Skeletal muscle tissue (tissue), 4 donors: ENCODE data around the gene HSF4. TPM values are rescaled to one million over a fixed set of nuclear protein-coding genes. Genes with fewer than 3 reads are reported as not detected.
A peak's percentile ranks its signal among the peaks of the same experiment; 100 is the strongest.

Source experiments
- H3K27ac ChIP-seq: one replicate; pipeline ENCODE4 v1.7.0; 2013; ENCODE audit warnings: mild to moderate bottlenecking, low read depth, low read length, inconsistent platforms
- H3K27me3 ChIP-seq, 3 donors: one replicate each; pipeline ENCODE4 v1.7.0; 2013; ENCODE audit warnings: low read length in 3 of 3; ENCODE audit not compliant: control insufficient read depth in 3 of 3, insufficient read depth in 3 of 3
- H3K36me3 ChIP-seq, 3 donors: one replicate each; pipeline ENCODE4 v1.7.0; 2013; ENCODE audit warnings: low read length in 3 of 3; ENCODE audit not compliant: control insufficient read depth in 3 of 3, insufficient read depth in 3 of 3
- H3K4me1 ChIP-seq, 3 donors: one replicate each; pipeline ENCODE4 v1.7.0; 2013; ENCODE audit warnings: low read length in 3 of 3, mild to moderate bottlenecking in 3 of 3; ENCODE audit not compliant: control insufficient read depth in 3 of 3, insufficient read depth in 3 of 3
- H3K4me3 ChIP-seq, 3 donors: one replicate each; pipeline ENCODE4 v1.7.0; 2013; ENCODE audit warnings: low read length in 3 of 3
- H3K9ac ChIP-seq, 3 donors: one replicate each; pipeline ENCODE4 v1.7.0; 2013; ENCODE audit warnings: low read length in 3 of 3, mild to moderate bottlenecking in 3 of 3, moderate library complexity in 2 of 3, low read depth in 1 of 3
- H3K9me3 ChIP-seq, 3 donors: one replicate each; pipeline ENCODE4 v1.7.0; 2013; ENCODE audit warnings: low read length in 3 of 3; ENCODE audit not compliant: control insufficient read depth in 3 of 3
- total RNA-seq: library from RNA; depleted of rRNA; stranded (reverse); fragments of >200 nt; gene quantifications from one replicate; pipeline ENCODE4 v1.2.3, GENCODE V29; 2014
- donor health status: Osteomylitis.

The HSF4 gene
- total RNA-seq, 1 donor from 2014 or later, result 3.7 TPM

- H3K27me3 ChIP-seq, result no peaks in the 10 kb centered on the region
- peaks cover 8 to 17% (median 11%) of the 10 kb centered on the region in 3 donors for H3K36me3 ChIP-seq
- H3K9me3 ChIP-seq, result no peaks in the 10 kb centered on the region
- H3K4me3 ChIP-seq, result no peak overlapping the region
- peak overlapping the region in 1 of 3 donors; percentile 4 for H3K9ac ChIP-seq
- no peak overlapping the region for H3K27ac ChIP-seq
- peaks cover 28 to 44% (median 35%) of the 10 kb centered on the region in 3 donors for H3K4me1 ChIP-seq
These were observed 41.7 kb downstream of the HSF4 start for GRCh38 chr16:67206129-67206837.

GRCh38 chr16:67206838-67207248 lies 42.3 kb downstream of the HSF4 start:
- H3K9ac ChIP-seq, result no peak overlapping the region
- no peak overlapping the region for H3K4me3 ChIP-seq
- no peaks in the 10 kb centered on the region for H3K9me3 ChIP-seq
- peaks cover 28 to 44% (median 35%) of the 10 kb centered on the region in 3 donors for H3K4me1 ChIP-seq
- peaks cover 5 to 13% (median 7%) of the 10 kb centered on the region in 3 donors for H3K36me3 ChIP-seq
- no peaks in the 10 kb centered on the region for H3K27me3 ChIP-seq
- H3K27ac ChIP-seq, result no peak overlapping the region

GRCh38 chr16:67207249-67208091 lies 42.9 kb downstream of the HSF4 start:
- H3K27ac ChIP-seq, result peak overlapping the region; percentile 23
- H3K36me3 ChIP-seq, result peaks cover 2 to 13% (median 7%) of the 10 kb centered on the region in 3 donors
- H3K9ac ChIP-seq, result peak overlapping the region in 1 of 3 donors; percentile 43
- H3K4me3 ChIP-seq, result peak overlapping the region in 1 of 3 donors; percentile 45
- peaks cover 28 to 44% (median 35%) of the 10 kb centered on the region in 3 donors for H3K4me1 ChIP-seq
- H3K9me3 ChIP-seq, result no peaks in the 10 kb centered on the region
- H3K27me3 ChIP-seq, result no peaks in the 10 kb centered on the region

DNA sequence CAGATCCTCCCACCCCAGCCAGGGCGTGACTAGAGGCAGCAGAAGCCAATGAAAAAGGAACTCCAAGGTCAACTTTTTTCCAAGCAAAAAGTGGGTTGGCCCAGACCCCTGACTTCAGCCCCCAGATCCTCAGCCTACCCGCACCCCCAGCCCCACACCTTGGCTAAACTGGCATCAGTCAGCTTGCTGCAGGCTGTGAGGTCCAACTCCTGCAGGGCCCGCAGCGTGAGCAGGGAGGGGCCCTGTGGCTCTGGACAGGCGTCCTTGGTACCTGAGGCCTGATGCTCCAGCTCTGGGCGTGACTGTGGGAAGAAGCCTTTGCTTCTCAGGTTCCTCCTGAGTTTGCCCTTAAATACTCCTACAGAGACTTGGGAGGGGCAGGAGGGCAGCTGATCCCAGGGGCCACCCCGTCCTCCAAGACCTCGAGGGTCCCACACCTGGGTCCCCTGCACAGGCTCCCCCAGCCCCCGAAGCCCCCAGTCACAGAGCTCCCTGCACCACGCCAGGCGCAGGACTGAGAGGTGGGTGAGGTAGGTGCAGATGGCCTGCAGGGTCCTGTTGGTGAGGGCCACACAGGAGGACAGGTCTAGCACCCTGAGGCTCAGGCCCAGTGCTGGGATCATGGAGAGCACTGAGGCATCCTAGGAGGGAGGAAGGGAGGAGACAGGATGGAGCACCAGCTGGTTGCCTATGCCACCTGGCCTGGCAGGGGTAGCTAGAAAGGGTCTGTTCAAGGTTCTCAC lies 43.8 kb downstream of the HSF4 start:
- H3K9me3 ChIP-seq, result no peaks in the 10 kb centered on the region
- peaks cover 31 to 50% (median 40%) of the 10 kb centered on the region in 3 donors for H3K4me1 ChIP-seq
- H3K4me3 ChIP-seq, result no peak overlapping the region
- peak overlapping the region in 1 of 3 donors; percentile 54 for H3K9ac ChIP-seq
- H3K36me3 ChIP-seq, result peaks cover 0 to 13% (median 7%) of the 10 kb centered on the region in 3 donors
- H3K27ac ChIP-seq, result peak overlapping the region; percentile 23
- H3K27me3 ChIP-seq, result no peaks in the 10 kb centered on the region

GRCh38 chr16:67209565-67209964 lies 45.0 kb downstream of the HSF4 start:
- Histone ChIP-seq H3K27ac (no peak overlapping the region), H3K9ac (peak overlapping the region in 1 of 3 donors; percentile 16), H3K4me1 (peaks cover 41 to 62% (median 51%) of the 10 kb centered on the region in 3 donors), H3K36me3 (peaks cover 0 to 8% (median 0%) of the 10 kb centered on the region in 3 donors), H3K9me3 (no peaks in the 10 kb centered on the region), H3K27me3 (no peaks in the 10 kb centered on the region), H3K4me3 (no peak overlapping the region)

DNA sequence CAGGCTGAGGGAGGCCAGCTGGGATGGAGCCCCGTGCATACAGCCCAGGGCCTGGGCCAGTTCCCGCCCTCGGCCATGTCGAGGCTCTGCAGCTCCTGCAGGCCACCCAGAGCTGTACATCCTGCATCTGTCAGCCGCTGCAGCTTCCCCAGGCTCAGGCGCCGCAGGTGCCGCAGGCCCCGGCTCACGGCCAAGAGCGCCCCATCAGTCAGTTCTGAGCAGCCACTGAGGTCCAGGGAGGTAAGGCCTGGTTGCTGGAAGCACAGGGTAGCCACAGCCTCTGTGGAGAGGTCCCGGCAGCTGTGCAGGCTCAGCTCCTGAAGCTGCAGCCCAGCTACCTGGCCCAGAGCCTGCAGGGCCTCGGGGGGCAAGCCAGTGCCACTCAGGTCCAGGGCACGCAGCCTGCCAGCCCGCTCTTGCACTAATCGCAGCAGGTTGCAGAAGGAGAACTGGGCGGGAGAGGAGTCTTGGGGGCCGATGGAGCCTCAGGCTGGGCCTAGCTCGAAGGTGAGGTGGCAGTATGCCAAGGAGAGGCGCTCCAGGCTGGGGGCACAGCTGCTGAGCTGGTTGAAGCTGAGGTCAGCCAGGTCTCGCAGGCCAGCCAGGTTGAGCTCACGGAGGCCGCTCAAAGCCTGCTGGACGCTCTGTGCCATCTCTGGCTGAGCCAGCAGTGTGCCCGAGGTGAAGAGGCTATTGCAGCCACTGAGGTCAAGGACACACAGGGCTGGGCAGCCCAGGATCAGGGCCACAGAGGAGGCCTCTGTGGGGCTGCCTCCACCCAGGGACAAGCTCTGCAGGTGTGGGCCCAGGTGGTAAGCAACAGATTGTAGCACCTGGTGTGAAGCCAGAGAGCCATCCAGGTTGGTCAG lies 45.8 kb downstream of the HSF4 start:
- H3K27me3 ChIP-seq, result no peaks in the 10 kb centered on the region
- peaks cover 47 to 68% (median 58%) of the 10 kb centered on the region in 3 donors for H3K4me1 ChIP-seq
- H3K4me3 ChIP-seq, result peak overlapping the region in 1 of 3 donors; percentile 22
- no peak overlapping the region for H3K27ac ChIP-seq
- peak overlapping the region in 1 of 3 donors; percentile 54 for H3K9ac ChIP-seq
- no peaks in the 10 kb centered on the region for H3K9me3 ChIP-seq
- peaks cover 0 to 8% (median 0%) of the 10 kb centered on the region in 3 donors for H3K36me3 ChIP-seq

DNA sequence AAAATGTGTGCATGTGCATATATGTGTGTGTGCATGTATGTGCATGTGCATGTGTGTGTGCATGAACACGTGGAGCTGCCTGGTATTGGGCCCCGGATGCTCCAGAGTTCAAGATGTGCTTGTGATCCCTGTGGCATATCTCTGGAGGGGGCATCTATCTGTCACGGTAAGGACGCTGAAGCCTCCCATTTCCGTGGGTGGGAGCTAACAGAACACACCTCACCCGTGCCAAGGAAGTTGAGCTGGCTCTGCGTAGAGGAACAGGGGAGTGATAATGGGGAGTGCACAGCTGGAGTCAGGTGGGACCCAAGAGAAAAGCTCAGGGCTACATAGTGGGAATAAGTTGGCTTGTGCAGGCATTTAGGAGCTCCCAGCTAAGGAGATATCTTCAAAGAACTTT lies 47.1 kb downstream of the HSF4 start:
- H3K9me3 ChIP-seq, result no peaks in the 10 kb centered on the region
- H3K4me1 ChIP-seq, result peaks cover 50 to 77% (median 64%) of the 10 kb centered on the region in 3 donors
- no peaks in the 10 kb centered on the region for H3K27me3 ChIP-seq
- no peak overlapping the region for H3K4me3 ChIP-seq
- H3K36me3 ChIP-seq, result peaks cover 0 to 4% (median 0%) of the 10 kb centered on the region in 3 donors
- H3K27ac ChIP-seq, result no peak overlapping the region
- H3K9ac ChIP-seq, result no peak overlapping the region

DNA sequence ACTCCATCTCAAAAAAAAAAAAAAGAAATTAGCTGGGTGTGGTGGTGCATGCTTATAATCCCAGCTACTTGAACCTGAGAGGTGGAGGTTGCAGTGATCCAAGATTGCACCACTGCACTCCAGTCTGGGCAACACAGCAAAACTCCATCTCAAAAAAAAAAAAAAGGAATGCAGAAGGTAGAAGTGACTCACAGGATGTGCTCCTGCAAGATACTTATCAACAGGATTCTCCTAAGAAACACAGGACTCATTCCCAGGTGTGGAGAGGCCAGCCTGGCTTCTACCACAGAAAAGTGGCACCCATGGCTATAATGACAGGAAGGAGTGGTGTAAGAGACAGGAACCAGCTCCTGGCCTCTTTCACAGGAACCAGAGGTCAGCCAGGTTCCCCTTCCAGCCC lies 48.2 kb downstream of the HSF4 start:
- no peak overlapping the region for H3K9ac ChIP-seq
- H3K4me3 ChIP-seq, result no peak overlapping the region
- peaks cover 0 to 7% (median 2%) of the 10 kb centered on the region in 3 donors for H3K36me3 ChIP-seq
- peaks cover 48 to 76% (median 63%) of the 10 kb centered on the region in 3 donors for H3K4me1 ChIP-seq
- H3K27ac ChIP-seq, result no peak overlapping the region
- no peaks in the 10 kb centered on the region for H3K27me3 ChIP-seq
- H3K9me3 ChIP-seq, result no peaks in the 10 kb centered on the region
